Prostate gland (tissue), 2 donors: Measurements from ENCODE around the gene ABCG1.

ENCODE experiments used
- POLR2A ChIP-seq: fragments of 450-650 bp; IDR thresholded peaks from one replicate; pipeline ENCODE4 v1.6.1; 2016; ENCODE audit warnings: antibody characterized with exemption, mild to moderate bottlenecking
- TF ChIP-seq, protein P1 (sequence below), 4 experiments: fragments of 200-600 bp in 2 of 4; fragments of 450-650 bp in 2 of 4; sonication (generic) in 2 of 4; IDR thresholded peaks; 1 replicate in 3 of 4; 2 replicates in 1 of 4; pipeline ENCODE4 v1.5.1; 2016 to 2019; ENCODE audit warnings: antibody characterized with exemption in 4 of 4, mild to moderate bottlenecking in 2 of 4, moderate library complexity in 2 of 4

DNA sequence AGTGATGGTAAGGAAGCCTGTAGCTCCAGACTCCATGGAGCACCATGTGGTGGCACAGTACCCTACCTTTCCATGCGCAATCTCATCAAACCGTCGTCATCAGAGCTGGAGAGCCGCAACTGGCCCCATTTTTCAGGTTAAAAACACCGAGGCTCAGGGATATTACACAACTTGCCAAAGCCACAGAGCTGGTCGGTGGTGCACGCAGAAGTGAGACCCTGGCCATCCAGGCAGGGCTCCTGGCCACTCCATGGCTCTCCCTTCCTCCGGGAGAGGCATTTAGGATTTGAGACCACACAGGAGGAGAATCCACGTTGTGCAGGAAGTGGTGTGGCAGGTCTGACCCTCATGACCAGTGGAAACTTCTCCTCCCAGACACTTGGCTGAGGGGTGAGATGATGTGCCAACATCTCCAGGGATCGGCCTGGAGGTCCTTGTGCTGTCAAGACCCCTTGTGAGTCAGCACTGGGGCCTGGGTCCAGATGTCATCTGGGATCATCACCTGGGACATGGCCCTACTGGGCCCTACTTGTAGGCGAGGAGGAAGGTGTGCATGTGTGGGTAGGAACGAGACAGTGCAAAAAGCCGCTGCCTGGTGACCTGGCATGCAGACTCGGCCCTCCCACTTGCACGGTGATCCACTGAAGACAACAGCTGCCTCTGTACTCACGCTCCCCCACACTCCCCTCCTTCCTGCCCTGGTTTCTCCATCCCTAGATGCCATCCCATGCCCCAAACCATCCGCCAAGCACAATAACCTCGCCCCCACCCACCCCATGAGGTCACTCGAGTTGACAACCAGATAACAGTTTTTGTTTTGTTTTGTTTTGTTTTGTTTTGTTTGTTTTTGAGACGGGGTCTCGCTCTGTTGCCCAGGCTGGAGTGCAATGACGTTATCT, 85.9 kb downstream of the ABCG1 start:
- TF ChIP-seq, protein P1, sequence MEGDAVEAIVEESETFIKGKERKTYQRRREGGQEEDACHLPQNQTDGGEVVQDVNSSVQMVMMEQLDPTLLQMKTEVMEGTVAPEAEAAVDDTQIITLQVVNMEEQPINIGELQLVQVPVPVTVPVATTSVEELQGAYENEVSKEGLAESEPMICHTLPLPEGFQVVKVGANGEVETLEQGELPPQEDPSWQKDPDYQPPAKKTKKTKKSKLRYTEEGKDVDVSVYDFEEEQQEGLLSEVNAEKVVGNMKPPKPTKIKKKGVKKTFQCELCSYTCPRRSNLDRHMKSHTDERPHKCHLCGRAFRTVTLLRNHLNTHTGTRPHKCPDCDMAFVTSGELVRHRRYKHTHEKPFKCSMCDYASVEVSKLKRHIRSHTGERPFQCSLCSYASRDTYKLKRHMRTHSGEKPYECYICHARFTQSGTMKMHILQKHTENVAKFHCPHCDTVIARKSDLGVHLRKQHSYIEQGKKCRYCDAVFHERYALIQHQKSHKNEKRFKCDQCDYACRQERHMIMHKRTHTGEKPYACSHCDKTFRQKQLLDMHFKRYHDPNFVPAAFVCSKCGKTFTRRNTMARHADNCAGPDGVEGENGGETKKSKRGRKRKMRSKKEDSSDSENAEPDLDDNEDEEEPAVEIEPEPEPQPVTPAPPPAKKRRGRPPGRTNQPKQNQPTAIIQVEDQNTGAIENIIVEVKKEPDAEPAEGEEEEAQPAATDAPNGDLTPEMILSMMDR (IDR thresholded peaks at IDR 0.05), result no peak
- TF ChIP-seq POLR2A, result no peak
